Measurements from ENCODE around the gene FAM107B.

- TF ChIP-seq YY1 (IDR thresholded peaks at IDR 0.05; ENCODE audit: low read depth) (no peak), EP300 (IDR thresholded peaks at IDR 0.05; ENCODE audit: borderline replicate concordance) (no peak), RAD21 (IDR thresholded peaks at IDR 0.05; ENCODE audit: low read depth) (no peak), EGR1 (IDR thresholded peaks at IDR 0.05) (no peak), FOXM1 (IDR thresholded peaks at IDR 0.05; ENCODE audit: borderline replicate concordance, low read depth) (no peak), USF1 (IDR thresholded peaks at IDR 0.05) (no peak), CEBPB (IDR thresholded peaks at IDR 0.05) (no peak), CREB1 (IDR thresholded peaks at IDR 0.05; ENCODE audit: low read depth) (no peak)
- TF ChIP-seq, protein P1, sequence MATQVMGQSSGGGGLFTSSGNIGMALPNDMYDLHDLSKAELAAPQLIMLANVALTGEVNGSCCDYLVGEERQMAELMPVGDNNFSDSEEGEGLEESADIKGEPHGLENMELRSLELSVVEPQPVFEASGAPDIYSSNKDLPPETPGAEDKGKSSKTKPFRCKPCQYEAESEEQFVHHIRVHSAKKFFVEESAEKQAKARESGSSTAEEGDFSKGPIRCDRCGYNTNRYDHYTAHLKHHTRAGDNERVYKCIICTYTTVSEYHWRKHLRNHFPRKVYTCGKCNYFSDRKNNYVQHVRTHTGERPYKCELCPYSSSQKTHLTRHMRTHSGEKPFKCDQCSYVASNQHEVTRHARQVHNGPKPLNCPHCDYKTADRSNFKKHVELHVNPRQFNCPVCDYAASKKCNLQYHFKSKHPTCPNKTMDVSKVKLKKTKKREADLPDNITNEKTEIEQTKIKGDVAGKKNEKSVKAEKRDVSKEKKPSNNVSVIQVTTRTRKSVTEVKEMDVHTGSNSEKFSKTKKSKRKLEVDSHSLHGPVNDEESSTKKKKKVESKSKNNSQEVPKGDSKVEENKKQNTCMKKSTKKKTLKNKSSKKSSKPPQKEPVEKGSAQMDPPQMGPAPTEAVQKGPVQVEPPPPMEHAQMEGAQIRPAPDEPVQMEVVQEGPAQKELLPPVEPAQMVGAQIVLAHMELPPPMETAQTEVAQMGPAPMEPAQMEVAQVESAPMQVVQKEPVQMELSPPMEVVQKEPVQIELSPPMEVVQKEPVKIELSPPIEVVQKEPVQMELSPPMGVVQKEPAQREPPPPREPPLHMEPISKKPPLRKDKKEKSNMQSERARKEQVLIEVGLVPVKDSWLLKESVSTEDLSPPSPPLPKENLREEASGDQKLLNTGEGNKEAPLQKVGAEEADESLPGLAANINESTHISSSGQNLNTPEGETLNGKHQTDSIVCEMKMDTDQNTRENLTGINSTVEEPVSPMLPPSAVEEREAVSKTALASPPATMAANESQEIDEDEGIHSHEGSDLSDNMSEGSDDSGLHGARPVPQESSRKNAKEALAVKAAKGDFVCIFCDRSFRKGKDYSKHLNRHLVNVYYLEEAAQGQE (IDR thresholded peaks at IDR 0.05; ENCODE audit: low read depth): no peak
These were observed 214.4 kb downstream of the FAM107B start for GRCh38 chr10:14560274-14560673.
